Astrocyte of the cerebellum (primary cell): ENCODE data around the gene RNF157.

Source experiments
- DNase-seq: peaks from one replicate; pipeline ENCODE4 v3.0.0-alpha.2; 2011; ENCODE audit warnings: low read depth
- H3K4me3 ChIP-seq: 2 replicates; pipeline ENCODE4 v1.5.1; 2011; ENCODE audit warnings: mild to moderate bottlenecking, low read depth, low read length, moderate library complexity
- in situ Hi-C: cut with HindIII; loops from 2 replicates; pipeline ENCODE4 v1.10.0; 2017; ENCODE audit warnings: low sequenced_read_pairs
- TF ChIP-seq, protein P1 (sequence below): IDR thresholded peaks from 2 replicates; pipeline ENCODE4 v1.5.1; 2012; ENCODE audit warnings: low read length, low read depth, moderate library complexity, mild to moderate bottlenecking; ENCODE audit errors: missing control alignments

RNF157 gene

DNA sequence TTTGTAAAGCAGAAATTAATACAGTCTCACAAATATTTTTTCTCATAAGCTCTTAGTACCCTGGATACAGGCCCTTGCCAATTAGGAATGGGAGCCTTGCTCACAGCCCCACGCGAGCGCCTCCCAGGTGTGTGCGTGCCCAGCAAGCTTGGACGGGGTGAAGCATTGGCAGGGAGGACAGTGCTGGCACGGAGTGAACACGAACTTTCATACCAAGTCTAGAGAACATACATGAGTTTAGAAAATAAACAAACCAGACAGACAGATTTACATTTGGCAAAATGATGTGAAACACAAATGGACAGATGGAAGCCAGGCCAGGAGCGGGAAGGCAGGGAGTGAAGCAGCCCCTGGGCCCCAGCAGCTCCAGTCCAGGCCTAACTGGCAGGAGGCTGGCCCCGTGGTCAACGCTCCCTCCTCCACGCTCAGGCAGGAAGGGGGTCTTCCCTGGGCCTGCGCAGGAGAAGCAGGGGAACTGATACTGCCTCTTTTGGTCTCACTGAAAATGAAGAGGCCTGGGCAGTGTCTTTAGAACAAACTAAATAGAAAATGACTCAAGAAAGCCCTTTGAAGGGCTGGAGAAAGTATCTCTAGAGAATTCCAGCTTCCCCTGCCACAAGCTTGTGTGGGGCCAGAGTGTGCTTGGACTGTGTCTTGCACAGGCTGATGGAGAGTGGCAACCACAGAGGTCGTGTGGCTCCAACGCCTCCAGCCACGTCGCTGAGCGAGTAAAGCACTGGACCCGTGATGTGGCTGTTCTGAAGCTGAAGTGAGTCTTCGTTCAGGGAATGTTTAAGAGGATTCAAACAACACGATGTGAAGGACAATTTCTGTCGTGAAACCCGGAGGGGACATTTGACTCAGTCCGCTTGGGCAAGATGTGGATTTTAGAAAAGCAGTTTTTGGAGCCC is 89.3 kb downstream of the RNF157 start:
- DNase-seq, result no peak
- TF ChIP-seq, protein P1, sequence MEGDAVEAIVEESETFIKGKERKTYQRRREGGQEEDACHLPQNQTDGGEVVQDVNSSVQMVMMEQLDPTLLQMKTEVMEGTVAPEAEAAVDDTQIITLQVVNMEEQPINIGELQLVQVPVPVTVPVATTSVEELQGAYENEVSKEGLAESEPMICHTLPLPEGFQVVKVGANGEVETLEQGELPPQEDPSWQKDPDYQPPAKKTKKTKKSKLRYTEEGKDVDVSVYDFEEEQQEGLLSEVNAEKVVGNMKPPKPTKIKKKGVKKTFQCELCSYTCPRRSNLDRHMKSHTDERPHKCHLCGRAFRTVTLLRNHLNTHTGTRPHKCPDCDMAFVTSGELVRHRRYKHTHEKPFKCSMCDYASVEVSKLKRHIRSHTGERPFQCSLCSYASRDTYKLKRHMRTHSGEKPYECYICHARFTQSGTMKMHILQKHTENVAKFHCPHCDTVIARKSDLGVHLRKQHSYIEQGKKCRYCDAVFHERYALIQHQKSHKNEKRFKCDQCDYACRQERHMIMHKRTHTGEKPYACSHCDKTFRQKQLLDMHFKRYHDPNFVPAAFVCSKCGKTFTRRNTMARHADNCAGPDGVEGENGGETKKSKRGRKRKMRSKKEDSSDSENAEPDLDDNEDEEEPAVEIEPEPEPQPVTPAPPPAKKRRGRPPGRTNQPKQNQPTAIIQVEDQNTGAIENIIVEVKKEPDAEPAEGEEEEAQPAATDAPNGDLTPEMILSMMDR, result no peak

DNA sequence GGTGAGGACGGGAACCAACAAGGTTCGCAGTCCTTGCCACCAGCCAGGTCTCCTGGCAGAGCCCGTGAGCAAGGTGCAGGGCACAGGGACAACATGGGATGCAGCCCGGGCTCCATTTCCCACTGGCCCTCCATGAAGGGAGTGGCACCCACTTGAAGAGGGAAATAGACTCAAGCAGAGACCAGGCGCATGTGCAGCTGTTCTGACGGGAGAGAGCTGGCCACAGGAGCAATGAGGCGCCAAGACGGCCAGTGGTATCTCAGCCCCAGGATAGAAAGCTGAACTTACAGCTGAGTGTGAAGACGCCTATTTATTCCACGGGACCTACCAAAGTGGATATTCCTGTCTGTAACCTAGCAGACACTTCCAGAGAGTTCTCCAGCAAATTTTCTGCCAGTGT is 91.1 kb downstream of the RNF157 start:
- TF ChIP-seq, protein P1, result no peak
- H3K4me3 ChIP-seq, result no peak overlapping the region
- no peak for DNase-seq
- in situ Hi-C loops, result no loop called here

More for the DNA sequence above, 89.3 kb downstream of the RNF157 start:
- in situ Hi-C loops, result no loop called here
- no peak overlapping the region for H3K4me3 ChIP-seq

DNA sequence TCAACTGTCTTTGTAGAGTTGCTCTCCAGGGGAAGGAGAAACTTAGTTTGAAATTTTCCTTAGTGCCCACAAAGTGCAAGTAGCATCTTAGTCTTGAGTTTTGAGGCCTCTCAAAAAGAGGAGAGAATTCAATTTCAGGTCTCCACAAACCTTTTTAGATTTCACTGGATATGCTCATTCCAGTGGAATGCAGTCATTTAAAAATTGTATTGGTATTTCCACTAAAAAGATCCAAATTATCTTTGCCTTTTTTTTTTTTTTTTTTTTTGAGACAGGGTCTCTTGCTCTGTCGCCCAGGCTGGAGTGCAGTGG is 92.3 kb downstream of the RNF157 start:
- TF ChIP-seq, protein P1, result no peak
- in situ Hi-C loops, result no loop called here
- no peak overlapping the region for H3K4me3 ChIP-seq
- DNase-seq, result no peak

DNA sequence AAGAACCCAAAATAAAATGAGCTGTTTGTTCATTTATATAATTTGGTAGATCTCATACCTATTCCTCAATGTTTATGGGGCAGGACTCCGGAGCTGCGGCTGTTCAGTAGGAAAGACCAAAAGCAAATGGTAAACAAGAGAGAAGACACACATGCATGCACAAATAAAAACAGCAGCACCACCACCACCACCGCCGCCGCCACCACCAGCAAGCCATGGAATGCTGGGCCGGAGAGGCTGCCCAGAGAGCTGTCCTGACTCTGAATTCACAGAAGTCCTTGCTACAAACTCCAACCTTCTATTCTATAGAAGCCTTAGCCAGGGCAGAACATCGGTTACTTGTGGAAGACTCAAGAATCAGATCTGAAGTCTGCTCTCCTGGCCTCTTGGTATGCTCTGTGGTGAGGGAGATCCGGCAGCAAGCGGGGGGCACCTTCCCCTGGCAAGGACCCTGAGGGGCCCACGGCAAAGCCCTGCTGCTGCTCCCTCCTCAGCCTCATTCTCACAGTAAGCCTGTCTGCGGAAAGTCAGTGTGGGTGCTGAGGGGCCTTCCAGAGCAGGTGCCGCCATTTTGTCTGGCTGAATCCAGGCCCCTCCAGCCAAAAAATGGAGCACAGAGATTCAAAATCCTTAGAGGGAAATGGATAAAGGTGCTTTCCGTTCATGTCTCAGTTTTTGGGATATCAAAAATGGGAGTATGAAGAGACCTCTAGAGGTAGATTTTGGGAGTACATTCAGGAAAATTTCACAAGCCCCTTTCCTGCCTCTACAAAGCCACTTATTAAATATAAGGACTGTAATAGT is 92.9 kb downstream of the RNF157 start:
- in situ Hi-C loops, result no loop called here
- TF ChIP-seq, protein P1, result peak; percentile 55
- no peak for DNase-seq
- no peak overlapping the region for H3K4me3 ChIP-seq

DNA sequence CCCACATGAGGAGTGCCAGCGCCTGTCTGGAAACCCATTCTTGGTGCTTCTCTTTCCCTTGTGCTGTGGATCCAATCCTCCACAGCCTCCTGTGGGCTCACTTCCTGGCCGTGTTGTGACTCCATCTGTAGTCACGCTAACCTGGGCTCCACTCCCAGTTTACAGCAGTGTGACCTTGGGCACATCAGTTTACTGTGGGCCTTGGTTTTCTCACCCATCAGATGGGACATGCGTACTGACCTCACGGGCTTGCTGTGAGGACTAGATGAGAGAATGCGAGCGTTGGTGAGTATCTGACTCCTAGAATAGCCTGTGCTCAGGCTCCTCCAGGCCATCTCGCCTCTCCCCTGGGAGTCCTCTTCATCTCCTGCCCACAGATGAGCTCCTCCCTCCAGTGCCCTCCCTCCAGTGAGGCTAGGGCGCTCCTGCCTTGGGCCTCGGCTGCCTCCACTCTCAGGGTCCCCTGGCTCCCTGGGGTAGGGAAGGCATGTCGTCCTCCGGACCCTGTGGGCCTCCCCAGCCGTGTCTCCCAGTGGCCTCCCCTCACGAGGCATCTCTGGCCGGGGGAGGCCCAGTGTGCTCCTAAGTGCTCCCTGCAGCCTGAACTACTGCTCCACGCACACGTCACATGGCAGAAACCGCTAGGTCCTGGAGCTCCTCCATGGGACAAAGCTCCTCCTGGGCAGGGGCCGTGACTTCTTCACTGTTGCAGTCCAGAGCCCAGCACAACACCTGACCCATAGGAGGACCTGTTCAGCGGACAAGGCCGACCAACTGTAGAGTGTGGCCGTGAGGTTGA is 94.0 kb downstream of the RNF157 start:
- no peak overlapping the region for H3K4me3 ChIP-seq
- TF ChIP-seq, protein P1, result no peak
- DNase-seq, result no peak
- in situ Hi-C loops, result no loop called here
